HG02973 (cell line): ENCODE measurements around the gene AKAP17A.
"Not testable (repeated sequence)": the region's sequence is repeated elsewhere in the genome, so short reads cannot be mapped to it uniquely, and the experiment has no call there.

Experiments used
- ATAC-seq: cut with Tn5 transposase; IDR thresholded peaks from one replicate; pipeline ENCODE4 v1.9.1; 2021; ENCODE audit warnings: moderate library complexity; ENCODE audit not compliant: unreplicated experiment

AKAP17A gene

GRCh38 chrX:1601768-1602085 is 10.3 kb downstream of the AKAP17A start:
- ATAC-seq, result no peak

GRCh38 chrX:1602299-1602698 is 10.9 kb downstream of the AKAP17A start:
- ATAC-seq, result no peak

- ATAC-seq, result no peak
Observed at GRCh38 chrX:1606496-1606895, 15.1 kb downstream of the AKAP17A start.

- no peak for ATAC-seq
Observed at GRCh38 chrX:1609311-1609710, 17.9 kb downstream of the AKAP17A start.

GRCh38 chrX:1609762-1610161 is 18.4 kb downstream of the AKAP17A start:
- no peak for ATAC-seq

- no peak for ATAC-seq
Observed at GRCh38 chrX:1610166-1610565, 18.8 kb downstream of the AKAP17A start.

GRCh38 chrX:1610736-1611135 is 19.3 kb downstream of the AKAP17A start:
- ATAC-seq, result no peak

- no peak for ATAC-seq
Observed at GRCh38 chrX:1612641-1613286, 21.4 kb downstream of the AKAP17A start.

GRCh38 chrX:1614927-1615326 is 23.5 kb downstream of the AKAP17A start, which contains the start of gene ASMT:
Gene ASMT (plus strand): TSS chrX:1615059. CDS start chrX:1615200, 141 bp downstream.
- no peak for ATAC-seq

GRCh38 chrX:1618689-1619088 is 27.3 kb downstream of the AKAP17A start:
- no peak for ATAC-seq

- no peak for ATAC-seq
Observed at GRCh38 chrX:1623691-1624090, 32.3 kb downstream of the AKAP17A start.

- not testable (repeated sequence) for ATAC-seq
Observed at GRCh38 chrX:1624158-1624860, 32.9 kb downstream of the AKAP17A start.

GRCh38 chrX:1624861-1625215 is 33.4 kb downstream of the AKAP17A start:
- ATAC-seq, result not testable (repeated sequence)

- ATAC-seq, result no peak
Observed at GRCh38 chrX:1629244-1629643, 37.8 kb downstream of the AKAP17A start.

GRCh38 chrX:1646009-1646408 is 54.6 kb downstream of the AKAP17A start:
- ATAC-seq, result no peak

- no peak for ATAC-seq
Observed at GRCh38 chrX:1649621-1650020, 58.2 kb downstream of the AKAP17A start.
